H1 (cell line): ENCODE data around the gene BCO2. TPM values are rescaled to one million over a fixed set of nuclear protein-coding genes. Genes with fewer than 3 reads are reported as not detected.

Experiments
- CTCF ChIA-PET: fragments of 300-600 bp; sonication (Branson Sonifier 250); formaldehyde crosslinking; loops from one replicate; lab custom pipeline; 2021; ENCODE audit not compliant: partially characterized antibody; lab: Charles Lee
- POLR2A ChIA-PET: fragments of 300-600 bp; sonication (Branson Sonifier 250); formaldehyde crosslinking; loops from one replicate; lab custom pipeline; 2021; ENCODE audit warnings: inconsistent platforms; ENCODE audit not compliant: partially characterized antibody; lab: Charles Lee
- DNase-seq, 2 experiments: peaks; one replicate each; pipeline versions ENCODE4 v3.0.0 to v3.0.0-alpha.2; 2010 to 2022; ENCODE audit warnings: low spot score in 2 of 2, low read depth in 1 of 2, mixed read lengths in 1 of 2
- FAIRE-seq: peaks from 2 replicates; lab custom pipeline; 2011; peaks lifted over from hg19 to GRCh38; lab: Jason Lieb, UNC
- H2AFZ ChIP-seq: 2 replicates; pipeline ENCODE4 v1.8.1; 2012; ENCODE audit warnings: low read length, inconsistent platforms
- H2AK5ac ChIP-seq: 2 replicates; pipeline ENCODE4 v1.6.1; 2013; ENCODE audit warnings: low read depth, low read length
- H2BK120ac ChIP-seq: replicated peaks from 2 replicates; pipeline ENCODE3; 2013; ENCODE audit warnings: low read depth, low read length, inconsistent platforms
- H2BK12ac ChIP-seq: 2 replicates; pipeline ENCODE4 v1.6.1; 2013; ENCODE audit warnings: low read depth, low read length
- H2BK15ac ChIP-seq: 2 replicates; pipeline ENCODE4 v1.6.1; 2013; ENCODE audit warnings: low read length
- H2BK20ac ChIP-seq: 2 replicates; pipeline ENCODE4 v1.6.1; 2013; ENCODE audit warnings: low read length
- H2BK5ac ChIP-seq: 2 replicates; pipeline ENCODE4 v1.6.1; 2013; ENCODE audit warnings: low read depth, low read length
- H3K14ac ChIP-seq: 2 replicates; pipeline ENCODE4 v1.6.1; 2013; ENCODE audit warnings: inconsistent platforms; ENCODE audit not compliant: insufficient read length
- H3K18ac ChIP-seq: 2 replicates; pipeline ENCODE4 v1.6.1; 2013; ENCODE audit warnings: low read length; ENCODE audit errors: extremely low read depth
- H3K23ac ChIP-seq: 2 replicates; pipeline ENCODE4 v1.6.1; 2013; ENCODE audit warnings: inconsistent platforms; ENCODE audit not compliant: insufficient read length
- H3K23me2 ChIP-seq: 2 replicates; pipeline ENCODE4 v1.6.1; 2013; ENCODE audit warnings: low read depth, low read length
- H3K27ac ChIP-seq: 2 replicates; pipeline ENCODE4 v1.6.1; 2011; ENCODE audit warnings: low read depth, low read length, inconsistent platforms
- H3K27me3 ChIP-seq, 4 experiments: replicated peaks in 1 of 4; 1 replicate in 1 of 4; 2 replicates in 3 of 4; pipeline versions ENCODE4 v1.6.1 to v1.8.1; 2011 to 2013; ENCODE audit warnings: low read length in 3 of 4, mild to moderate bottlenecking in 3 of 4, inconsistent platforms in 2 of 4, mixed read lengths in 2 of 4, moderate library complexity in 1 of 4; ENCODE audit not compliant: control insufficient read depth in 3 of 4, insufficient read depth in 3 of 4; ENCODE audit errors: extremely low read depth in 1 of 4
- H3K36me3 ChIP-seq, 4 experiments: 2 replicates each; pipeline versions ENCODE4 v1.6.1 to v1.8.1; 2011 to 2013; ENCODE audit warnings: mild to moderate bottlenecking in 4 of 4, low read length in 3 of 4, moderate library complexity in 2 of 4, control low read depth in 1 of 4, inconsistent platforms in 1 of 4; ENCODE audit not compliant: insufficient read depth in 4 of 4, control insufficient read depth in 2 of 4
- H3K4ac ChIP-seq: replicated peaks from 2 replicates; pipeline ENCODE3; 2013; ENCODE audit warnings: low read length, low read depth, mixed read lengths, inconsistent platforms; ENCODE audit not compliant: insufficient read length
- H3K4me1 ChIP-seq, 4 experiments: replicated peaks in 1 of 4; 1 replicate in 1 of 4; 2 replicates in 3 of 4; pipeline versions ENCODE4 v1.6.1 to v1.8.1; 2011 to 2013; ENCODE audit warnings: low read length in 3 of 4, inconsistent platforms in 2 of 4, mixed read lengths in 1 of 4; ENCODE audit not compliant: insufficient read depth in 4 of 4, control insufficient read depth in 3 of 4
- H3K4me2 ChIP-seq, 2 experiments: 2 replicates each; pipeline versions ENCODE4 v1.6.1 to v1.8.1; 2011 to 2013; ENCODE audit warnings: low read depth in 2 of 2, low read length in 2 of 2, control low read depth in 1 of 2, inconsistent platforms in 1 of 2, mild to moderate bottlenecking in 1 of 2; ENCODE audit not compliant: insufficient read depth in 1 of 2
- H3K4me3 ChIP-seq, 4 experiments: fragments of 200-600, 300-600 bp in 1 of 4; sonication (generic), shearing (Covaris generic), sonication (Bioruptor Twin) in 1 of 4; 2 replicates each; pipeline versions ENCODE4 v1.5.1 to v1.8.1; 2011 to 2016; ENCODE audit warnings: low read length in 4 of 4, low read depth in 3 of 4, control low read depth in 2 of 4, inconsistent platforms in 2 of 4, mild to moderate bottlenecking in 2 of 4, mixed read lengths in 1 of 4, moderate library complexity in 1 of 4; ENCODE audit not compliant: insufficient read depth in 2 of 4; ENCODE audit errors: extremely low read depth in 1 of 4
- H3K56ac ChIP-seq: replicated peaks from 2 replicates; pipeline ENCODE3; 2013; ENCODE audit warnings: low read depth, mild to moderate bottlenecking, mixed read lengths, low read length, inconsistent platforms; ENCODE audit not compliant: insufficient read length
- H3K79me1 ChIP-seq: 2 replicates; pipeline ENCODE4 v1.6.1; 2013; ENCODE audit warnings: low read depth, low read length, control low read depth
- H3K79me2 ChIP-seq, 2 experiments: 2 replicates each; pipeline versions ENCODE4 v1.6.1 to v1.8.1; 2012 to 2013; ENCODE audit warnings: low read length in 2 of 2, mild to moderate bottlenecking in 2 of 2, inconsistent platforms in 1 of 2; ENCODE audit not compliant: insufficient read depth in 2 of 2, control insufficient read depth in 1 of 2
- H3K9ac ChIP-seq, 4 experiments: replicated peaks in 1 of 4; 1 replicate in 1 of 4; 2 replicates in 3 of 4; pipeline versions ENCODE4 v1.6.1 to v1.8.1; 2011 to 2013; ENCODE audit warnings: low read depth in 3 of 4, low read length in 3 of 4, control low read depth in 2 of 4, mild to moderate bottlenecking in 2 of 4, moderate library complexity in 2 of 4, inconsistent platforms in 1 of 4; ENCODE audit errors: extremely low read depth in 1 of 4
- H3K9me3 ChIP-seq, 2 experiments: 2 replicates each; pipeline versions ENCODE4 v1.6.1 to v1.8.1; 2012 to 2013; ENCODE audit warnings: mild to moderate bottlenecking in 2 of 2, moderate library complexity in 2 of 2, control low read depth in 1 of 2, inconsistent platforms in 1 of 2, low read depth in 1 of 2, low read length in 1 of 2, mixed read lengths in 1 of 2; ENCODE audit not compliant: insufficient read depth in 2 of 2
- H4K20me1 ChIP-seq, 2 experiments: replicated peaks in 1 of 2; 2 replicates each; pipeline versions ENCODE3 to v1.8.1; 2011 to 2013; ENCODE audit warnings: inconsistent platforms in 2 of 2, low read length in 2 of 2, mild to moderate bottlenecking in 1 of 2; ENCODE audit not compliant: insufficient read depth in 2 of 2, control insufficient read depth in 1 of 2
- H4K5ac ChIP-seq: 2 replicates; pipeline ENCODE4 v1.6.1; 2013; ENCODE audit warnings: low read length, low read depth, mixed read lengths, inconsistent platforms; ENCODE audit not compliant: insufficient read length
- H4K8ac ChIP-seq: 2 replicates; pipeline ENCODE4 v1.8.0; 2013; ENCODE audit warnings: mild to moderate bottlenecking, moderate library complexity, low read length, inconsistent platforms; ENCODE audit not compliant: insufficient read depth; ENCODE audit errors: extremely low read depth
- H4K91ac ChIP-seq: replicated peaks from 2 replicates; pipeline ENCODE3; 2013; ENCODE audit warnings: low read length, mixed read lengths, inconsistent platforms; ENCODE audit not compliant: insufficient read length
- NANOG ChIP-seq: IDR thresholded peaks from 2 replicates; pipeline ENCODE4 v1.6.1; 2011; ENCODE audit warnings: low read length, low read depth, mild to moderate bottlenecking, inconsistent platforms; ENCODE audit not compliant: insufficient read depth, poor library complexity, severe bottlenecking
- RFX5 ChIP-seq: IDR thresholded peaks from 2 replicates; pipeline ENCODE4 v1.6.1; 2011; ENCODE audit warnings: low read depth, low read length, improper control_type of control experiment, borderline replicate concordance
- WGBS, 2 experiments: shearing (Covaris generic) in 1 of 2; methylation state at CpG; one replicate each; pipeline versions ENCODE4 v1.1.6 to v1.1.7; 2013 to 2015; ENCODE audit warnings: low lambda C conversion rate in 2 of 2, mixed read lengths in 2 of 2, inconsistent platforms in 1 of 2, low coverage in 1 of 2, missing lambda C conversion rate in 1 of 2; ENCODE audit not compliant: insufficient replicate concordance in 2 of 2, insufficient coverage in 1 of 2, insufficient read length in 1 of 2; ENCODE audit errors: extremely low coverage in 1 of 2, missing lambda C conversion rate in 1 of 2; 5-methylcytosine and 5-hydroxymethylcytosine counted together
- polyA plus RNA-seq, 7 experiments: library from polyadenylated mRNA; depleted of rRNA in 3 of 7; stranded (reverse) in 5 of 7; unstranded in 2 of 7; fragments of >200 nt in 5 of 7; fragments of 200-250 nt in 2 of 7; gene quantifications; 1 replicate in 5 of 7; 2 replicates in 1 of 7; 4 replicates in 1 of 7; pipeline versions ENCODE4 v1.2.1 to v1.2.3, GENCODE V29; 2011 to 2013; ENCODE audit warnings: missing spikeins in 2 of 7, mixed read lengths in 2 of 7
- total RNA-seq: library from RNA; stranded (reverse); fragmentation: NEBNext Ultra II Directional; extraction: Animal tissue kit (Norgen Biotek cat#: 25700); gene quantifications from 2 replicates; pipeline ENCODE4 v1.2.1, GENCODE V29; 2021

The BCO2 gene
- total and polyA plus RNA-seq, 2 of the 8 experiments (the other 6 are each of a cell fraction or from before 2014, with no cell fraction given): 0.42 to 0.82 TPM

DNA sequence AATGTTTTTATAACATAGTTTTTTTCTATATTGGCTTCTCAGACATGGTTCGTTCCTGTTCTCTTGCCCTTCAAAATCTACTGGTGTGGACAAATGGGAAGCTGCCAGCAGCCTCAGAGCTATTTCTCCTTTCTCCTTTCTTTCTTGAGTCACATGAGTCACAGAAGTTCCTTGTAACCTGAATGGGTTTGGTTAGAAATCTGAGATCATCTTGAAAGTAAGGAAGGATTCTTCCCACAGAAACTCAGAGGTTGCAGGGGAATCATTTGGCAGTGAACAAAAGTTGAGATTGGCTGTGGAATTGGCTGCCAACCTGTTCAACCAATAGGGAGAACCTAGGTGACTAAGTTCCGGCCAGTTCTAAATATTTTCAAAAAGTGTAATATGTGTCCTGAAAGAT is 72.9 kb downstream of the BCO2 start:
- Histone ChIP-seq H2BK15ac (no peak overlapping the region), H3K14ac (no peak overlapping the region), H3K9me3 (no peaks in the 10 kb centered on the region), H3K18ac (no peak overlapping the region), H3K56ac (no peak overlapping the region), H4K5ac (no peak overlapping the region), H3K4me3 (no peak overlapping the region), H3K79me2 (no peaks in the 10 kb centered on the region), H3K36me3 (no peaks in the 10 kb centered on the region), H3K4me2 (no peak overlapping the region), H4K91ac (no peak overlapping the region), H2BK12ac (no peak overlapping the region), H4K20me1 (no peaks in the 10 kb centered on the region), H3K4me1 (no peaks in the 10 kb centered on the region)
- no peak for DNase-seq
- WGBS, 2 experiments: 87% methylated on average over 2 of the region's 2 CpGs; no CpG with 5 or more reads in 1 of the 2 experiments
- TF ChIP-seq RFX5 (no peak), NANOG (no peak)
- TF ChIP-seq, all 59 proteins: peak for 0
- POLR2A ChIA-PET: no interaction called here
- Histone ChIP-seq H3K27ac (no peak overlapping the region), H3K23me2 (no peaks in the 10 kb centered on the region), H3K79me1 (no peaks in the 10 kb centered on the region), H3K27me3 (no peaks in the 10 kb centered on the region), H2BK5ac (no peak overlapping the region), H2AFZ (no peak overlapping the region), H3K4ac (no peak overlapping the region), H4K8ac (no peak overlapping the region), H2AK5ac (no peak overlapping the region), H2BK120ac (no peak overlapping the region), H2BK20ac (no peak overlapping the region), H3K9ac (no peak overlapping the region), H3K23ac (no peak overlapping the region)
- no peak for FAIRE-seq
- CTCF ChIA-PET: interaction anchor here (0.5 to 1.4 kb wide), 4 partner anchors 26 to 85 kb away, joined by 3 to 5 read pairs (median 3); no protein-coding TSS in a partner anchor
